ENCODE data around the gene CTNNA3. TPM values are rescaled to one million over a fixed set of nuclear protein-coding genes. Genes with fewer than 3 reads are reported as not detected.

Gene CTNNA3
- total RNA-seq, 4 donors from 2014 or later, result 14.3 to 49.5 (median 24.2) TPM

DNA sequence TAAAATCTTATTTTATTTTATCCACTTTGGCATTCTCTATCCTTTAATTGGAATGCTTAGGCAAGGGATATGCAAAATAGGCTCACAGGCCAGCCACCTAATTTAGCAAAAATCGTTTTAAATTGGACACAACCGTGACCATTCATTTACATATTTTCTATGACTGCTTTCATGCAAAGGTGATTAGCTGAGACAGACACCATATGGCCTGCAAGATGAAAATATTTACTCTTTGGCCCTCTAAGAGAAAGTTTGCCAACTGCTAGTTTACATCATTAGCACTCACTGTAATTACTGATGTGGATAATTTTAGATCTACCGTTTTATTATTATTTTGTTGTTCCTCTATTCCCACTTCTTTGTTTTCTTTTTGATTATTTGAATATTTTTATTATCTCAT lies 1145.6 kb downstream of the CTNNA3 start:
- Histone ChIP-seq H3K27me3 (no peaks in the 10 kb centered on the region), H3K4me3 (no peak overlapping the region), H3K36me3 (no peaks in the 10 kb centered on the region), H3K27ac (no peak overlapping the region), H3K4me1 (peaks cover 0 to under 1% of the 10 kb centered on the region in 2 donors), H3K9me3 (no peaks in the 10 kb centered on the region)
- TF ChIP-seq CTCF (IDR thresholded peaks at IDR 0.05 in 4 of 5, conservative IDR thresholded peaks at IDR 0.05 in 1 of 5), result no peak
- TF ChIP-seq POLR2A (IDR thresholded peaks at IDR 0.05), result no peak
- no peak for DNase-seq
- intact Hi-C loops (cut with DNase I; ENCODE audit: low total_unique reads) (no loop called here), in situ Hi-C loops (cut with MboI; ENCODE audit: low sequenced_read_pairs in 4 of 4) (no loop called here)
- ATAC-seq, result no peak

- H3K36me3 ChIP-seq, result no peaks in the 10 kb centered on the region
- H3K9me3 ChIP-seq, result no peaks in the 10 kb centered on the region
- H3K27me3 ChIP-seq, result no peaks in the 10 kb centered on the region
- intact Hi-C loops (cut with DNase I; ENCODE audit: low total_unique reads), result no loop called here
- no peak overlapping the region for H3K27ac ChIP-seq
- peaks cover 0 to 5% of the 10 kb centered on the region in 2 donors for H3K4me1 ChIP-seq
- in situ Hi-C loops (cut with MboI; ENCODE audit: low sequenced_read_pairs in 4 of 4), result no loop called here
- ATAC-seq, result no peak
- TF ChIP-seq POLR2A (IDR thresholded peaks at IDR 0.05), result no peak
- no peak for TF ChIP-seq CTCF (IDR thresholded peaks at IDR 0.05 in 4 of 5, conservative IDR thresholded peaks at IDR 0.05 in 1 of 5)
- no peak overlapping the region for H3K4me3 ChIP-seq
- no peak for DNase-seq
Observed at GRCh38 chr10:66538908-66539307, 1157.1 kb downstream of the CTNNA3 start.

DNA sequence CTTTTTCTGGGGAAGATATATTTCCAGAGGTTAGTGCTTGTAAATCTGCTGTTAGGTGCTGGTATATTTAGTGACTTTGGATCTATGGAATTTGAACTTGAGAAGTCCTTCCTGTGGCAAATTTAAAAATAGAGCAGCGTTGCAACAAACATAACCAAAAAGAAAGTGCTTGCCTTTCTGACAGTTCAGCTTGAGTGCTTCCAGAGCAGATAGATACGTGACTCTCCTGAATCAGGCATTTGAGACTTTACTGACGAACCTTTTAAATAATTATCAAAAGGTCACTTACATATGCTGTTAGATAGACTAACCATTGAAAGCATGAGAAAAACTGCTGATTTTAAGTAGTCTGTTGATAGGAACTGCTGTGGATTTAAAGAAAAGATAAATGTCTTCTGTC lies 1157.6 kb downstream of the CTNNA3 start:
- Histone ChIP-seq H3K4me3 (no peak overlapping the region), H3K9me3 (no peaks in the 10 kb centered on the region), H3K27me3 (no peaks in the 10 kb centered on the region), H3K27ac (no peak overlapping the region), H3K36me3 (no peaks in the 10 kb centered on the region), H3K4me1 (peaks cover 0 to 5% of the 10 kb centered on the region in 2 donors)
- ATAC-seq, result no peak
- intact Hi-C loops (cut with DNase I; ENCODE audit: low total_unique reads) (no loop called here), in situ Hi-C loops (cut with MboI; ENCODE audit: low sequenced_read_pairs in 4 of 4) (no loop called here)
- DNase-seq, result no peak
- TF ChIP-seq POLR2A (IDR thresholded peaks at IDR 0.05) (no peak), CTCF (IDR thresholded peaks at IDR 0.05 in 4 of 5, conservative IDR thresholded peaks at IDR 0.05 in 1 of 5) (no peak)

GRCh38 chr10:66537186-66537585 lies 1158.8 kb downstream of the CTNNA3 start:
- DNase-seq (no peak), ATAC-seq (no peak)
- H3K4me1 ChIP-seq, result peaks cover 0 to 5% of the 10 kb centered on the region in 2 donors
- no peak overlapping the region for H3K27ac ChIP-seq
- intact Hi-C loops (cut with DNase I; ENCODE audit: low total_unique reads) (no loop called here), in situ Hi-C loops (cut with MboI; ENCODE audit: low sequenced_read_pairs in 4 of 4) (no loop called here)
- no peaks in the 10 kb centered on the region for H3K36me3 ChIP-seq
- no peak overlapping the region for H3K4me3 ChIP-seq
- H3K9me3 ChIP-seq, result no peaks in the 10 kb centered on the region
- TF ChIP-seq POLR2A (IDR thresholded peaks at IDR 0.05) (no peak), CTCF (IDR thresholded peaks at IDR 0.05 in 4 of 5, conservative IDR thresholded peaks at IDR 0.05 in 1 of 5) (no peak)
- H3K27me3 ChIP-seq, result no peaks in the 10 kb centered on the region

GRCh38 chr10:66535439-66535838 lies 1160.6 kb downstream of the CTNNA3 start:
- in situ Hi-C loops (cut with MboI; ENCODE audit: low sequenced_read_pairs in 4 of 4), result no loop called here

More at GRCh38 chr10:66535439-66535838, 1160.6 kb downstream of the CTNNA3 start:
- Histone ChIP-seq H3K4me3 (no peak overlapping the region), H3K9me3 (no peaks in the 10 kb centered on the region), H3K36me3 (no peaks in the 10 kb centered on the region), H3K4me1 (peaks cover 0 to 5% of the 10 kb centered on the region in 2 donors), H3K27ac (no peak overlapping the region), H3K27me3 (no peaks in the 10 kb centered on the region)
- no peak for TF ChIP-seq POLR2A (IDR thresholded peaks at IDR 0.05)
- TF ChIP-seq CTCF (IDR thresholded peaks at IDR 0.05 in 4 of 5, conservative IDR thresholded peaks at IDR 0.05 in 1 of 5), result no peak
- no peak for DNase-seq
- ATAC-seq, result no peak
- intact Hi-C loops (cut with DNase I; ENCODE audit: low total_unique reads), result no loop called here
